Measurements from ENCODE around the gene MAML2. TPM values are rescaled to one million over a fixed set of nuclear protein-coding genes. Genes with fewer than 3 reads are reported as not detected.

Gene MAML2
- total RNA-seq, 1 experiment from 2014 or later, result 22.7 TPM

DNA sequence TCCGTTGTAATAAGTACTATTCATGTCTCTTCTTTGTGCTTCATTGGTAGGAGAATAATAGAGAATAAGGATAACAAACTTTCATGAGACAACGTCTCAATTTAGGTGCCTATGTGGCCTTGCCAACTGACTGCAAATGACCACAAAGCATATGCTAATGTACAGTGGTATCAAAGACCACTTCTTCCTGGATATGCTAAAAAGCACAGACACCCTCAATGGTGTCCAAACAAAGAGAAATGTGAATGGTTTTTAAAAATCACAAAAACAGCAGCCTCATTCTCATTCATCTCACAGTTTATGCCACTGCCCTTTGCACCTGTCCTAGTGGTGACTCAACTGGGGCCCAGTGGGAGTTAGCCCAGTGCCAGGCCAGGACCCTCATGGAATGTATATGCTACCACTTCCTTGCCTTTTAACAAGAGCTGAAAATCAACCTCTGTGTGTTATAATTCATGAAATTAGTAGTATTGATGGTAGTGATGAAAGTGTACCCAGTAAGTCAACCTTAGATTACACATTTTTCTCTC is 353.9 kb downstream of the MAML2 start:
- Mint-ChIP-seq H3K27ac (ENCODE audit: unreplicated experiment) (no peak overlapping the region), H3K4me1 (ENCODE audit: low read depth, unreplicated experiment) (peaks cover 37% of the 10 kb centered on the region), H3K4me3 (ENCODE audit: low read depth, unreplicated experiment) (no peak overlapping the region), H3K36me3 (ENCODE audit: insufficient read depth, unreplicated experiment) (peaks cover 18% of the 10 kb centered on the region), H3K27me3 (ENCODE audit: unreplicated experiment) (no peaks in the 10 kb centered on the region), H3K9me3 (ENCODE audit: low read depth, unreplicated experiment) (no peaks in the 10 kb centered on the region)
- intact Hi-C loops (cut with micrococcal nuclease; ENCODE audit: unreplicated experiment), result no loop called here
- CTCF ChIA-PET, result no interaction called here
- TF ChIP-seq, protein P1, sequence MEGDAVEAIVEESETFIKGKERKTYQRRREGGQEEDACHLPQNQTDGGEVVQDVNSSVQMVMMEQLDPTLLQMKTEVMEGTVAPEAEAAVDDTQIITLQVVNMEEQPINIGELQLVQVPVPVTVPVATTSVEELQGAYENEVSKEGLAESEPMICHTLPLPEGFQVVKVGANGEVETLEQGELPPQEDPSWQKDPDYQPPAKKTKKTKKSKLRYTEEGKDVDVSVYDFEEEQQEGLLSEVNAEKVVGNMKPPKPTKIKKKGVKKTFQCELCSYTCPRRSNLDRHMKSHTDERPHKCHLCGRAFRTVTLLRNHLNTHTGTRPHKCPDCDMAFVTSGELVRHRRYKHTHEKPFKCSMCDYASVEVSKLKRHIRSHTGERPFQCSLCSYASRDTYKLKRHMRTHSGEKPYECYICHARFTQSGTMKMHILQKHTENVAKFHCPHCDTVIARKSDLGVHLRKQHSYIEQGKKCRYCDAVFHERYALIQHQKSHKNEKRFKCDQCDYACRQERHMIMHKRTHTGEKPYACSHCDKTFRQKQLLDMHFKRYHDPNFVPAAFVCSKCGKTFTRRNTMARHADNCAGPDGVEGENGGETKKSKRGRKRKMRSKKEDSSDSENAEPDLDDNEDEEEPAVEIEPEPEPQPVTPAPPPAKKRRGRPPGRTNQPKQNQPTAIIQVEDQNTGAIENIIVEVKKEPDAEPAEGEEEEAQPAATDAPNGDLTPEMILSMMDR (IDR thresholded peaks at IDR 0.05; ENCODE audit: unreplicated experiment), result no peak
- no peak for DNase-seq
- TSS peak; percentile 26 for BruUV-seq (replicated peaks)

DNA sequence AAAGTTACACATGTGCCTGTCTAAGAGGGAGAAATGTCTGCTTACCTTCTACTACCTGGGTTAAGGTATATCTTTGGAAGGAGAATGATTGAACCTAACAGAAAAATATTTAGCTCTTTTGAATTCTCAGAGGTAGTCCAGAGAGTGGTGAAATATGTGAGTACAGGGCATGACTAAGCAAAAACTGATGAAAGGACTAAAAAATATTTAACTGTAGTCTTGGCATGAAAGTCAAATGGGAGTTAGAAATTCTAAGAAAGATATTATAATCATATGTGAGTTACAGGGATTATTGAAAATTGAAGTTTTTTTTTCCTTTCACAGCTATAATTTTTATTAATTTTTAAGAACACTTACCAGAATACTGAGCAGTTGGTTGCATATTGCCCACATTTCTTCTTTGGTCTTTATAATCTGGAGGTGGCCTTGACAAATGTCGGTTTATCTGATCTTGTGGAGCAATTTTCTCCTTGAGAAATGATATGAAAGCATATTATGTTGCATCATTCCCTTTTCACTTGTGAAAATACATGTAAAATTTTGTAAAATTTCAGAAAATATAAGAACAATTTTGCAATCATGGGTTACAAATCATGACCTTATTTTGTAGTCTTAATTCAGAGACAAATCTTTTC is 357.7 kb downstream of the MAML2 start:
- peaks cover 13% of the 10 kb centered on the region for H3K36me3 Mint-ChIP-seq (ENCODE audit: insufficient read depth, unreplicated experiment)
- H3K27ac Mint-ChIP-seq (ENCODE audit: unreplicated experiment), result peak overlapping the region; percentile 13
- CTCF ChIA-PET, result no interaction called here
- H3K9me3 Mint-ChIP-seq (ENCODE audit: low read depth, unreplicated experiment), result no peaks in the 10 kb centered on the region
- no TSS peak for BruUV-seq (replicated peaks)
- H3K27me3 Mint-ChIP-seq (ENCODE audit: unreplicated experiment), result no peaks in the 10 kb centered on the region
- intact Hi-C loops (cut with micrococcal nuclease; ENCODE audit: unreplicated experiment), result no loop called here
- DNase-seq, result no peak
- TF ChIP-seq, protein P1 (IDR thresholded peaks at IDR 0.05; ENCODE audit: unreplicated experiment), result no peak
- H3K4me3 Mint-ChIP-seq (ENCODE audit: low read depth, unreplicated experiment), result no peak overlapping the region
- peaks cover 20% of the 10 kb centered on the region for H3K4me1 Mint-ChIP-seq (ENCODE audit: low read depth, unreplicated experiment)

DNA sequence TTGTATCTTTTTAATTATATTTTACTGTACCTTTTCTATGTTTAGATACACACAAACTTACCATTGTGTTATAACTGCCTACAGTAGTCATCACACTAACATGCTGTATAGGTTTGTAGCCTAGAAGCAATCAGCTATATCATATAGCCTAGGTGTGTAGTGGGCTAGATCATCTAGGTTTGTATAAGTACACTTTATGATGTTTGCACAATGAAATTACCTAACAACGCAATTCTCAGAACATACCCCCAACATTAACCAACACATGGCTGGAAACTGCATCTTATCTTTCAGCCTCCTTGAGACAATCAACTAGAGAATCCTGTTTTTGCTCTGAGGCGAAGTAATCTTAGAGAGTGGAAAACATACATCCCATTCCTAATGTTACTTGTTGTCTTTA is 358.9 kb downstream of the MAML2 start:
- no peak overlapping the region for H3K4me3 Mint-ChIP-seq (ENCODE audit: low read depth, unreplicated experiment)
- CTCF ChIA-PET, result no interaction called here
- BruUV-seq (replicated peaks), result no TSS peak
- peaks cover 8% of the 10 kb centered on the region for H3K36me3 Mint-ChIP-seq (ENCODE audit: insufficient read depth, unreplicated experiment)
- peaks cover 9% of the 10 kb centered on the region for H3K4me1 Mint-ChIP-seq (ENCODE audit: low read depth, unreplicated experiment)
- H3K9me3 Mint-ChIP-seq (ENCODE audit: low read depth, unreplicated experiment), result no peaks in the 10 kb centered on the region
- intact Hi-C loops (cut with micrococcal nuclease; ENCODE audit: unreplicated experiment), result no loop called here
- no peaks in the 10 kb centered on the region for H3K27me3 Mint-ChIP-seq (ENCODE audit: unreplicated experiment)
- DNase-seq, result no peak
- TF ChIP-seq, protein P1 (IDR thresholded peaks at IDR 0.05; ENCODE audit: unreplicated experiment), result no peak
- H3K27ac Mint-ChIP-seq (ENCODE audit: unreplicated experiment), result no peak overlapping the region

DNA sequence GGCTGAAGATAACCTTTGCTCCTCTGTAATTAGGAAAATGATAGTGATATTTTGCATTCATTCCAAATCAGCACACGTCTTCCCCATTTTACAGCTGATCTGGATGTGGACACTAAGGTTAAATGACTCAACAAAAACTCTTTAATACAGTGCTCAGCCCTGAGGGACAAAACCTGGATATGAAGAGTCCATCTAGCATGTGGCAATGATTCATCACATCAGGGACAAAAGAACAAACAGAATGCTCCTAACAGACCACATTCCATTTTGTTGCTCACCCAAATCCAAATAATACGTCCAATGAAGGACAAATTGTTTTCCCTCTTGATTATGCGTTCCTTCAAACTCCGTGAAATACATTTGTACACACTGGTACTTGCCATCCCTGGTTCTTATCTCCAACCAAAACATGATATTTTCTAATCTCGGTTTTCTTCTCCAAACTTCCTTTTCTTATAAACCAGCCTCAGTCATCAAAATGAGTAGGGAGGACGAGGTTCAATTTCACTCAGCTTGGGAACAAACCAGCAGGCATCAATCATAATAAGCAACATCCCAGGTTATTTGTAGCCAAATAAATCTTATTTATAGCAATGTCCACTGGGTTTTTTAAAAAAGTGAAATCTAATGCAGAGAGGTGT is 365.3 kb downstream of the MAML2 start:
- Mint-ChIP-seq H3K9me3 (ENCODE audit: low read depth, unreplicated experiment) (no peaks in the 10 kb centered on the region), H3K4me1 (ENCODE audit: low read depth, unreplicated experiment) (peaks cover 11% of the 10 kb centered on the region), H3K4me3 (ENCODE audit: low read depth, unreplicated experiment) (peak overlapping the region; percentile 15), H3K27me3 (ENCODE audit: unreplicated experiment) (no peaks in the 10 kb centered on the region), H3K27ac (ENCODE audit: unreplicated experiment) (peak overlapping the region; percentile 70), H3K36me3 (ENCODE audit: insufficient read depth, unreplicated experiment) (peaks cover 7% of the 10 kb centered on the region)
- BruUV-seq (replicated peaks), result no TSS peak
- DNase-seq, result peak; percentile 9
- CTCF ChIA-PET, result no interaction called here
- intact Hi-C loops (cut with micrococcal nuclease; ENCODE audit: unreplicated experiment), result loop anchor here (2.0 kb wide), 1 partner anchor 13 kb away; no protein-coding TSS in a partner anchor
- TF ChIP-seq, protein P1 (IDR thresholded peaks at IDR 0.05; ENCODE audit: unreplicated experiment), result no peak

Measured in Calu3 (cell line).